ENCODE data around the gene PPIF. TPM values are rescaled to one million over a fixed set of nuclear protein-coding genes. Genes with fewer than 3 reads are reported as not detected.
"Not testable (repeated sequence)": the region's sequence is repeated elsewhere in the genome, so short reads cannot be mapped to it uniquely, and the experiment has no call there.

The PPIF gene
- total RNA-seq, 1 experiment from 2014 or later: 59.0 TPM

DNA sequence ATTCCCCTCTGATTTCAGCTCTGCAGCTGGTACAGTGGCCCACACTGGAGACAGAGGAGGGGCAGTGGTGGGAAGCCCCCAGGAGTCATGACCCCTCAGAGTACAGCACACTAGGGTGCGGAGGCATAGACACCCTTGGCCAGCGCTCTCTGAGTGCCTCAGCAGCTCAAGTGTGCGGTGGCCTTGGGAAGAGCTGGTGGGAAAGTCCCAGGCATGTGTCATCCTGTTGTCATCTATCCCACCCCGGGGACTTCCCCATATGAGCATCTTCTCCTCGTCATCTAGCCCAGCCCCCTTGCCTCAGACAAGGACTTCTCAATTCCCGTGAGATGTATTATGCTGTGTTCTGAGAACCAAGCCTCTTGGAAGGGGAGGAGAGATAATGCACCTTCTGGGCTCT, 15.6 kb upstream of the PPIF start:
- TF ChIP-seq, protein P1, sequence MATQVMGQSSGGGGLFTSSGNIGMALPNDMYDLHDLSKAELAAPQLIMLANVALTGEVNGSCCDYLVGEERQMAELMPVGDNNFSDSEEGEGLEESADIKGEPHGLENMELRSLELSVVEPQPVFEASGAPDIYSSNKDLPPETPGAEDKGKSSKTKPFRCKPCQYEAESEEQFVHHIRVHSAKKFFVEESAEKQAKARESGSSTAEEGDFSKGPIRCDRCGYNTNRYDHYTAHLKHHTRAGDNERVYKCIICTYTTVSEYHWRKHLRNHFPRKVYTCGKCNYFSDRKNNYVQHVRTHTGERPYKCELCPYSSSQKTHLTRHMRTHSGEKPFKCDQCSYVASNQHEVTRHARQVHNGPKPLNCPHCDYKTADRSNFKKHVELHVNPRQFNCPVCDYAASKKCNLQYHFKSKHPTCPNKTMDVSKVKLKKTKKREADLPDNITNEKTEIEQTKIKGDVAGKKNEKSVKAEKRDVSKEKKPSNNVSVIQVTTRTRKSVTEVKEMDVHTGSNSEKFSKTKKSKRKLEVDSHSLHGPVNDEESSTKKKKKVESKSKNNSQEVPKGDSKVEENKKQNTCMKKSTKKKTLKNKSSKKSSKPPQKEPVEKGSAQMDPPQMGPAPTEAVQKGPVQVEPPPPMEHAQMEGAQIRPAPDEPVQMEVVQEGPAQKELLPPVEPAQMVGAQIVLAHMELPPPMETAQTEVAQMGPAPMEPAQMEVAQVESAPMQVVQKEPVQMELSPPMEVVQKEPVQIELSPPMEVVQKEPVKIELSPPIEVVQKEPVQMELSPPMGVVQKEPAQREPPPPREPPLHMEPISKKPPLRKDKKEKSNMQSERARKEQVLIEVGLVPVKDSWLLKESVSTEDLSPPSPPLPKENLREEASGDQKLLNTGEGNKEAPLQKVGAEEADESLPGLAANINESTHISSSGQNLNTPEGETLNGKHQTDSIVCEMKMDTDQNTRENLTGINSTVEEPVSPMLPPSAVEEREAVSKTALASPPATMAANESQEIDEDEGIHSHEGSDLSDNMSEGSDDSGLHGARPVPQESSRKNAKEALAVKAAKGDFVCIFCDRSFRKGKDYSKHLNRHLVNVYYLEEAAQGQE (IDR thresholded peaks at IDR 0.05; ENCODE audit: insufficient read depth in 1 of 2, low read depth in 2 of 2, low read length in 1 of 2): no peak
- TF ChIP-seq CTCF (IDR thresholded peaks at IDR 0.05) (no peak), SIN3A (IDR thresholded peaks at IDR 0.05; ENCODE audit: borderline replicate concordance, insufficient read depth, low read depth, low read length) (no peak), POLR2AphosphoS5 (IDR thresholded peaks at IDR 0.05; ENCODE audit: low read depth, low read length) (no peak), TCF7L2 (IDR thresholded peaks at IDR 0.05; ENCODE audit: low read depth, low read length) (no peak)
- CTCF ChIA-PET: no interaction called here
- Histone ChIP-seq H3K4me3 (ENCODE audit: low read depth in 2 of 2, low read length in 2 of 2) (no peak overlapping the region), H3K9me3 (ENCODE audit: control insufficient read depth, insufficient read depth, low read depth, low read length) (no peaks in the 10 kb centered on the region), H3K27me3 (ENCODE audit: control insufficient read depth, insufficient read depth, low read length) (no peaks in the 10 kb centered on the region), H3K27ac (ENCODE audit: low read length) (no peak overlapping the region), H3K4me1 (ENCODE audit: control insufficient read depth, insufficient read depth, low read length) (no peaks in the 10 kb centered on the region), H3K36me3 (ENCODE audit: control insufficient read depth, insufficient read depth, low read length) (no peaks in the 10 kb centered on the region)
- in situ Hi-C loops (cut with HindIII; ENCODE audit: low pct_unique_long_range_greater_than_20kb, low sequenced_read_pairs) (no loop called here), intact Hi-C loops (cut with micrococcal nuclease; ENCODE audit: unreplicated experiment) (no loop called here)
- no peak for DNase-seq (ENCODE audit: low read depth, low spot score)
- BruUV-seq (replicated peaks): no TSS peak
- POLR2A ChIA-PET: no interaction called here
- ATAC-seq: peak; percentile 56

DNA sequence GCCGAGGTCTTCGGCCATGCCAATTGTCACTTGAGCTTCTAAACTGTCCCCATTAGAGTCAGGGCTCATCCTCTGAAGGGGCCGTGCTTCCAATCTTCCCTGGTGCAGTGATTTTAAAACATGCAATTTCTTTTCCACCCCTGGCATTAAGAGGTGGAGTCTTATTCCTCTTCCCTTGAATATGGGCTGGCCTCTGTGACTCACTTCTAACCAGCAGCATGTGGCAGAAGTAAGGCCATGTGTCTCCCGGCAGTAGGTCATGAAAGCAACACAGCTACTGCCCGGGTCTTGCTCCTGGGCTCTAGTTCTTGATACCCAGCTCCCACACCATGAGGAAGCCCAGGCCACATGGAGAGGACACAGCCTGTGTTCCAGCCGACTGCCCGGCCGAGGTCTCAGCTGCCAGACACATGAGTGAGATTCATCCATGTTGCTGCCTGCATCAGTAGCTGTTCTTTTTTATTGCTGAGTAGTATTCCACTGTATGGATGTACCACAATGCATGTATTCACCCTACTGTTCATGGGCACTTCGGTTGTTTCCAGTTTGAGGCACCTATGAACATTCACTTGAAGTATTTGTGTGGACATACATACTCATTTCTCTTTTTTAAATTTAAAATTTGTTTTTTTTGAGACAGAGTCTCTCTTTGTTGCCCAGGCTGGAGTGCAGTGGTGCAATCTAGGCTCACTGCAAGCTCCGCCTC, 14.5 kb upstream of the PPIF start:
- ATAC-seq; H3K27ac ChIP-seq (ENCODE audit: low read length); BruUV-seq (replicated peaks); CTCF ChIA-PET; H3K27me3 ChIP-seq (ENCODE audit: control insufficient read depth, insufficient read depth, low read length); H3K4me3 ChIP-seq (ENCODE audit: low read depth in 2 of 2, low read length in 2 of 2); in situ Hi-C loops (cut with HindIII; ENCODE audit: low pct_unique_long_range_greater_than_20kb, low sequenced_read_pairs); POLR2A ChIA-PET; H3K36me3 ChIP-seq (ENCODE audit: control insufficient read depth, insufficient read depth, low read length); H3K9me3 ChIP-seq (ENCODE audit: control insufficient read depth, insufficient read depth, low read depth, low read length); H3K4me1 ChIP-seq (ENCODE audit: control insufficient read depth, insufficient read depth, low read length); intact Hi-C loops (cut with micrococcal nuclease; ENCODE audit: unreplicated experiment); DNase-seq (ENCODE audit: low read depth, low spot score): not testable (repeated sequence)

DNA sequence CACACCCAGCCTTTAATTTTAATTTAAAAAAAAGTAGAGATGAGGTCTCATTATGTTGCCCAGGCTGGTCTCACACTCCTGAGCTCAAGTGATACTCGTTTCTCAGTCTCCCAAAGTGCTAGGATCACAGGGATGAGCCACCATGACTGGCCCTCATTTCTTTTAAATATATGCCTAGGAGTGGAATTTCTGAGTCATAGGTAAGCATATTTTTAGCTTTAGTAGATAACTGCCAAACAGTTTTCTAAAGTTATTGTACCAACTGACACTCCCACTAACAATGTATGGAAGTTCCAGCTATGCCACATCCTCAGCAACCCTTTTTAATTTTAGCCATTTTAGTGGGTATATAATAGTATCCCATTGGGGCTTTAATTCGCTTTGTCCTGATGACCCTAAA, 13.8 kb upstream of the PPIF start:
- Histone ChIP-seq H3K36me3 (ENCODE audit: control insufficient read depth, insufficient read depth, low read length) (no peaks in the 10 kb centered on the region), H3K9me3 (ENCODE audit: control insufficient read depth, insufficient read depth, low read depth, low read length) (no peaks in the 10 kb centered on the region; the same call in 1 of the 2 replicates), H3K4me3 (ENCODE audit: low read depth in 2 of 2, low read length in 2 of 2) (no peak overlapping the region), H3K27me3 (ENCODE audit: control insufficient read depth, insufficient read depth, low read length) (no peaks in the 10 kb centered on the region), H3K4me1 (ENCODE audit: control insufficient read depth, insufficient read depth, low read length) (no peaks in the 10 kb centered on the region), H3K27ac (ENCODE audit: low read length) (no peak overlapping the region)
- CTCF ChIA-PET: no interaction called here
- in situ Hi-C loops (cut with HindIII; ENCODE audit: low pct_unique_long_range_greater_than_20kb, low sequenced_read_pairs) (no loop called here), intact Hi-C loops (cut with micrococcal nuclease; ENCODE audit: unreplicated experiment) (no loop called here)
- no peak for ATAC-seq
- no peak for DNase-seq (ENCODE audit: low read depth, low spot score)
- TF ChIP-seq, protein P1 (IDR thresholded peaks at IDR 0.05; ENCODE audit: insufficient read depth in 1 of 2, low read depth in 2 of 2, low read length in 1 of 2): no peak
- TF ChIP-seq CTCF (IDR thresholded peaks at IDR 0.05): no peak
- TF ChIP-seq TCF7L2 (IDR thresholded peaks at IDR 0.05; ENCODE audit: low read depth, low read length): no peak
- no peak for TF ChIP-seq SIN3A (IDR thresholded peaks at IDR 0.05; ENCODE audit: borderline replicate concordance, insufficient read depth, low read depth, low read length)
- no peak for TF ChIP-seq POLR2AphosphoS5 (IDR thresholded peaks at IDR 0.05; ENCODE audit: low read depth, low read length)
- no TSS peak for BruUV-seq (replicated peaks)
- POLR2A ChIA-PET: no interaction called here

All from Panc1 (cell line).